RKO (cell line): Measurements from ENCODE around the gene ITGB1BP2.
"Not testable (repeated sequence)": the region's sequence is repeated elsewhere in the genome, so short reads cannot be mapped to it uniquely, and the experiment has no call there.

ENCODE experiments used
- DNase-seq: peaks from one replicate; pipeline ENCODE4 v3.0.0-alpha.2; 2016; ENCODE audit warnings: low spot score

ITGB1BP2 gene

GRCh38 chrX:71302461-71303213, 1.1 kb downstream of the ITGB1BP2 start:
- DNase-seq: no peak

GRCh38 chrX:71304561-71304960, 3.0 kb downstream of the ITGB1BP2 start:
- DNase-seq: no peak

GRCh38 chrX:71315917-71316316, 14.4 kb downstream of the ITGB1BP2 start:
- no peak for DNase-seq

GRCh38 chrX:71316959-71317358, 15.4 kb downstream of the ITGB1BP2 start:
- not testable (repeated sequence) for DNase-seq

GRCh38 chrX:71320126-71320525, 18.6 kb downstream of the ITGB1BP2 start:
- no peak for DNase-seq

- no peak for DNase-seq
Observed at GRCh38 chrX:71321731-71322130, 20.2 kb downstream of the ITGB1BP2 start.

- not testable (repeated sequence) for DNase-seq
Observed at GRCh38 chrX:71324452-71324851, 22.9 kb downstream of the ITGB1BP2 start.

- no peak for DNase-seq
Observed at GRCh38 chrX:71326394-71326793, 24.8 kb downstream of the ITGB1BP2 start.

- DNase-seq: not testable (repeated sequence)
Observed at GRCh38 chrX:71349151-71349665, 47.7 kb downstream of the ITGB1BP2 start.

- DNase-seq: not testable (repeated sequence)
Observed at GRCh38 chrX:71349867-71350266, 48.3 kb downstream of the ITGB1BP2 start.

- DNase-seq: not testable (repeated sequence)
Observed at GRCh38 chrX:71352439-71352838, 50.9 kb downstream of the ITGB1BP2 start.
